Right atrium auricular region (tissue), 2 donors: ENCODE data around the gene COX7A2L. TPM values are rescaled to one million over a fixed set of nuclear protein-coding genes. Genes with fewer than 3 reads are reported as not detected.
"Not testable (repeated sequence)": the region's sequence is repeated elsewhere in the genome, so short reads cannot be mapped to it uniquely, and the experiment has no call there.

Experiments used
- DNase-seq: peaks from one replicate; pipeline ENCODE4 v3.0.0-alpha.2; 2019; ENCODE audit warnings: low spot score
- H3K27ac ChIP-seq, 2 donors: fragments of 200-600 bp; sonication (generic); 1 replicate in 1 of 2; 2 replicates in 1 of 2; pipeline ENCODE4 v1.5.1; 2016 to 2019
- H3K27me3 ChIP-seq, 2 donors: fragments of 200-600 bp; sonication (generic); one replicate each; pipeline versions ENCODE4 v1.5.1 to v1.6.0; 2017 to 2019
- H3K36me3 ChIP-seq: fragments of 200-600 bp; sonication (generic); one replicate; pipeline ENCODE4 v1.5.1; 2016
- H3K4me1 ChIP-seq, 2 donors: fragments of 200-600 bp; sonication (generic); one replicate each; pipeline versions ENCODE4 v1.5.1 to v1.6.0; 2017 to 2019
- H3K4me3 ChIP-seq, 2 donors: fragments of 200-600 bp; sonication (generic); 1 replicate in 1 of 2; 2 replicates in 1 of 2; pipeline ENCODE4 v1.5.1; 2017 to 2019; ENCODE audit warnings: mild to moderate bottlenecking in 1 of 2, moderate library complexity in 1 of 2
- H3K9me3 ChIP-seq, 2 donors: fragments of 200-600 bp; sonication (generic); one replicate each; pipeline ENCODE4 v1.5.1; 2019
- total RNA-seq, 2 donors: library from RNA; depleted of rRNA; stranded (reverse); fragments of >200 nt; gene quantifications; one replicate each; pipeline ENCODE4 v1.1.0, GENCODE V29; 2016
- TF ChIP-seq, protein P1 (sequence below), 2 donors: fragments of 200-600 bp; sonication (generic); IDR thresholded peaks; one replicate each; pipeline ENCODE4 v1.5.1; 2019; ENCODE audit warnings: antibody characterized with exemption in 2 of 2

Gene COX7A2L
- total RNA-seq, 2 donors from 2014 or later: 96.0 to 132 TPM

DNA sequence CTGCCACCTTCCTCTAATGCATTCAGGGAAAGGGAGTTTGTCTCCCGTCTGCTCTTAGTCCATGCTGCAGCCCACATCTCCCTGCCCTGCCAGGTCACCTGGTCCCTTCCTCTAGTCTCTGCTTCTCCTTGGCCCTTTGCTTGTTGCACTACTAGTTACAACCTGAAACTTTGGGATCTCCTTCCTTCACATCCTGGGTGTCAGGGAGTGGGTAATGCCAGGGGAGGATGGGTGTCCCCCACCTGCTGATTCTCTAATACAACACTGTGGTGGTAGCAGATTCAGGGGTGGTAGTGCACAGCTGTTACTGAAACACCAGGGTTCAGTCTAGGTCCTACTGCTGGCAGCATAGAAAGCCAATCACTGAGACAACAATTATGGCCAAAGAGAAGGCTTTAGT is 31.2 kb upstream of the COX7A2L start:
- H3K4me1 ChIP-seq: no peaks in the 10 kb centered on the region
- H3K36me3 ChIP-seq: no peaks in the 10 kb centered on the region
- H3K27ac ChIP-seq: no peak overlapping the region
- TF ChIP-seq, protein P1, sequence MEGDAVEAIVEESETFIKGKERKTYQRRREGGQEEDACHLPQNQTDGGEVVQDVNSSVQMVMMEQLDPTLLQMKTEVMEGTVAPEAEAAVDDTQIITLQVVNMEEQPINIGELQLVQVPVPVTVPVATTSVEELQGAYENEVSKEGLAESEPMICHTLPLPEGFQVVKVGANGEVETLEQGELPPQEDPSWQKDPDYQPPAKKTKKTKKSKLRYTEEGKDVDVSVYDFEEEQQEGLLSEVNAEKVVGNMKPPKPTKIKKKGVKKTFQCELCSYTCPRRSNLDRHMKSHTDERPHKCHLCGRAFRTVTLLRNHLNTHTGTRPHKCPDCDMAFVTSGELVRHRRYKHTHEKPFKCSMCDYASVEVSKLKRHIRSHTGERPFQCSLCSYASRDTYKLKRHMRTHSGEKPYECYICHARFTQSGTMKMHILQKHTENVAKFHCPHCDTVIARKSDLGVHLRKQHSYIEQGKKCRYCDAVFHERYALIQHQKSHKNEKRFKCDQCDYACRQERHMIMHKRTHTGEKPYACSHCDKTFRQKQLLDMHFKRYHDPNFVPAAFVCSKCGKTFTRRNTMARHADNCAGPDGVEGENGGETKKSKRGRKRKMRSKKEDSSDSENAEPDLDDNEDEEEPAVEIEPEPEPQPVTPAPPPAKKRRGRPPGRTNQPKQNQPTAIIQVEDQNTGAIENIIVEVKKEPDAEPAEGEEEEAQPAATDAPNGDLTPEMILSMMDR (IDR thresholded peaks at IDR 0.05): no peak
- no peak overlapping the region for H3K4me3 ChIP-seq
- DNase-seq: no peak
- H3K9me3 ChIP-seq: no peaks in the 10 kb centered on the region
- no peaks in the 10 kb centered on the region for H3K27me3 ChIP-seq

DNA sequence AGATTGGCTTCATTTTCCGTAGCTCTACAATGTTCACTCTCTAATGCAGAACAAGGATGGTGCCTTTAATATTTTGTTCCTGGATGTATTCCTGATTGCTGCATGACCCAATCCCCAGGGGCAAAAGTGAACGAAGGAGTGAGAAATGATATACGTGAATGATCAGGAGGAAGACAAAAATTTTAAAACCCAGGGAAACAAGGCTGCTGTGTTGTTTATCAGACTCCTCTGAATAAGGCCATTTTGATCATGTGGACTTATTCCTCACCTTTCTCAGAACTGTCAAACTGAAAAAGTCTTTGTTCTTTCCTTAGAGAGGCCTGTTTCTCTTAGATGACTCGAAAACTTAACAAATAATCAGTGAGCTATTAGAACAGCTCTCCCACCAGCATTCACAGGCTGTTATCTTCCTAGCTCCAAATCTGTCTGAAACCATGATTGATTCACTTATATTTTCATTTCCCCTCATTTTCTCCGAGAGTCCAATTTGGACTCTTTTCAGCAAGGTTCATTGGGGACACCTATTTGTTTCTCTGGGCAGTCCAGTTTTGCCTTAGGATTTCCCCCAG is 29.5 kb upstream of the COX7A2L start:
- Histone ChIP-seq H3K4me3 (no peak overlapping the region), H3K36me3 (no peaks in the 10 kb centered on the region), H3K27me3 (no peaks in the 10 kb centered on the region), H3K27ac (no peak overlapping the region), H3K4me1 (no peaks in the 10 kb centered on the region), H3K9me3 (no peaks in the 10 kb centered on the region)
- TF ChIP-seq, protein P1 (IDR thresholded peaks at IDR 0.05): no peak
- DNase-seq: no peak

DNA sequence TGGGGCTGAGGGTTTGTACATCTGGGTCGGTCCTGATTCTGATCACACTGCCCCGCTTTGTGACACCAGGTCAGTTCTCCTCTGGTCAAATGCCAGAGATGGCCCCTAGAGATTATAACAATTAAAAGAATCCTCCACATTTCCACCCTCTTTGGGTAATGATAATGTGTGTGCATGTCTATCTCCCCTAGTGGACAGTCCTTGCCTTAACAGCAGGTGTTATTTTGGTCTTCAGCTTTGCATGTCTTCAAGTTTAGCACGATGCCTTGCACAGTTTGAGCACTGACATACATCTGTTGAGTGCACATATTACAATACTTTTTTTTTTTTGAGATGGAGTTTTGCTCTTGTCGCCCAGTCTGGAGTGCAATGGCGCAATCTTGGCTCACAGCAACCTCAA is 25.7 kb upstream of the COX7A2L start:
- Histone ChIP-seq H3K9me3 (no peaks in the 10 kb centered on the region), H3K27me3 (no peaks in the 10 kb centered on the region), H3K4me3 (no peak overlapping the region), H3K27ac (no peak overlapping the region), H3K36me3 (no peaks in the 10 kb centered on the region), H3K4me1 (no peaks in the 10 kb centered on the region)
- no peak for DNase-seq
- TF ChIP-seq, protein P1 (IDR thresholded peaks at IDR 0.05): peak in 1 of 2 donors; percentile 30

DNA sequence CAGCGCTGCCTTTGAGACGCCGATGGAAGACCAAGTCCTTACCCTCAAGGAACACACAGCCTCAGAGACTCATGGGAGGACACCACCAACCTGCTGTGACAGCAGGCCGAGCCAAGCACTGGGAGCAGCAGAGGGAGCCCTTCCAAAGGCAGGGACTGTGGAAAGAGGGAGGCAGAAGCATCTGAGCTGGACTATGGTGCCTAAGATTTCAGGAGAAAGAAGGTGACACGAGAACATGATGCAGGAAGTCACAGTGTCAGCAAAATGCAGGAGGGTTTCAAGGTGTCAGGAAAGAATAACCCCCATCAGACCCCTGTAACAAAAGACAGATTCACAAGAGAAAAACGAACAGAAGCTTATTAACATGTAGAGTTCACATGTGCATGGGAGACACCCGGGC is 24.2 kb upstream of the COX7A2L start:
- Histone ChIP-seq H3K27ac (no peak overlapping the region), H3K9me3 (no peaks in the 10 kb centered on the region), H3K4me1 (no peaks in the 10 kb centered on the region), H3K27me3 (no peaks in the 10 kb centered on the region), H3K36me3 (no peaks in the 10 kb centered on the region), H3K4me3 (no peak overlapping the region)
- TF ChIP-seq, protein P1 (IDR thresholded peaks at IDR 0.05): no peak
- no peak for DNase-seq

DNA sequence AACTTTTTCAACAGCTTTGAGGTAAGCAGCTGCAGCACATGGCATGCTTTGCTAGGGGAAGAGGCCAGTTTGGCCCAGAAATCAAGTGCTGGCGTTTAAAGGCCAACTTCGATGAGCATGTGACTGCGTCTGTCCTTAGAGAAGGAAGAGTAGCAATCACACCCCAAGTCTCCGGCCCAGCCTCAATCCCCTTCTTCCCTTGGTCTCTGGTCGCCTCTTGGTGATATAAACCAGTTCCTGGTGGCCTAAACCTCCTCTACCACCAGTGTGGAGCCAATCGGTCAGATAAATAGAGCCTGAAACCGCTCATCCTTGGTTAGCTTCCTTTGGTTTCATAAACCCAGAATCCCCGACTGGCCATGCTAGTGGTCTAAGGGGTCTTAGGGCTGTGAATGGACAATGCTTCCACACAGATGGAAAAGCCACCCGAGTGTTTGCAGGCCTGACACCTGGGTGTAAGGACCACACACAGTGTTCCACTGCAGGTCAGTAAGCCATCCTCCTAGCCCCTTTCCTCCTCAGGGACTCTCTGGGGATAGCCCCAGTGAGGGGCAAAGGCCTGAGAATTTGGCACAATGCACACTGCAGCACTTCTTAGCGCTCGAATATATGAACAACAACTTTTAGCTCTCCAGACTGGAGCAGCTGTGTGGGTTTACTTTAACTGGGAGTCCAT is 23.0 kb upstream of the COX7A2L start:
- Histone ChIP-seq H3K4me1 (no peaks in the 10 kb centered on the region), H3K9me3 (no peaks in the 10 kb centered on the region), H3K4me3 (no peak overlapping the region), H3K27me3 (no peaks in the 10 kb centered on the region), H3K27ac (no peak overlapping the region), H3K36me3 (no peaks in the 10 kb centered on the region)
- TF ChIP-seq, protein P1 (IDR thresholded peaks at IDR 0.05): no peak
- DNase-seq: no peak

DNA sequence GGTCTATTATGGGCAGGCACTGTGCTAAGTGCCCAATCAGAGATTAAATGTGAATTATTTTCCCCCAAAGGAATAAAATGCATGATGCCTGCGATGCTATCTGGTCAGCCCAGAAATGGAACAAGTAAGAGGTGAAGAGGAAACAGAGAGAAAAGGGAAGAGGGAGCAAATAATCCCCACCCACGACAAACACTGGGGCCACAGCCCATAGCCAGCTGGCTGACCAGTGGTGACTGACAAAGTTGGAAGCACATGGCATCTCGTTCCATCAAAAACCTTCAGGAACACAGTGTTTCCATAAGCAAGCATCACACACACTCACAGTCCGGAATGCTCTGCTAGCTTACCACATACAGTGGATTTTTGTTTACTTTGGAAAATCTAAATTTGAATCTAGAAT is 21.1 kb upstream of the COX7A2L start:
- H3K9me3 ChIP-seq: no peaks in the 10 kb centered on the region
- DNase-seq: no peak
- no peaks in the 10 kb centered on the region for H3K36me3 ChIP-seq
- no peaks in the 10 kb centered on the region for H3K4me1 ChIP-seq
- no peak overlapping the region for H3K27ac ChIP-seq
- TF ChIP-seq, protein P1 (IDR thresholded peaks at IDR 0.05): no peak
- H3K4me3 ChIP-seq: no peak overlapping the region
- no peaks in the 10 kb centered on the region for H3K27me3 ChIP-seq

DNA sequence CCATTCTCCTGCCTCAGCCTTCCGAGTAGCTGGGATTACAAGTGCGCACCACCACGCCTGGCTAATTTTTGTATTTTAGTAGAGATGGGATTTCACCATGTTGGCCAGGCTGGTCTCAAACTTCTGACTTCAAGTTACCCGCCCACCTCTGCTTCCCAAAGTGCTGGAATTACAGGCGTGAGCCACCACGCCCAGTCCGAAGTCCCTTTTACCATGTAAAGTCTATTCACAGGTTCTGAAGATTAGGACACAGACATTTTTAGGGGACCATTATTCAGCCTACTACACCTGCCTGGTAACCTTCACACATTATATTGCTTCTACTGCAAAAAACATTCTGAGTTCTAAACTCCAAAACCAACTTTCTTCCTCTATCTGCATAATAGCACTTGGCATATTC is 19.0 kb upstream of the COX7A2L start:
- H3K4me1 ChIP-seq, DNase-seq, H3K27ac ChIP-seq: not testable (repeated sequence)

More for the DNA sequence above, 19.0 kb upstream of the COX7A2L start:
- H3K4me3 ChIP-seq, H3K9me3 ChIP-seq, H3K27me3 ChIP-seq, H3K36me3 ChIP-seq: not testable (repeated sequence)
